H1 (cell line): ENCODE data around the gene DCTN1. TPM values are rescaled to one million over a fixed set of nuclear protein-coding genes. Genes with fewer than 3 reads are reported as not detected.

Source experiments
- CTCF ChIA-PET: fragments of 300-600 bp; sonication (Branson Sonifier 250); formaldehyde crosslinking; loops from one replicate; lab custom pipeline; 2021; ENCODE audit not compliant: partially characterized antibody; lab: Charles Lee
- POLR2A ChIA-PET: fragments of 300-600 bp; sonication (Branson Sonifier 250); formaldehyde crosslinking; loops from one replicate; lab custom pipeline; 2021; ENCODE audit warnings: inconsistent platforms; ENCODE audit not compliant: partially characterized antibody; lab: Charles Lee
- DNase-seq, 2 experiments: peaks; one replicate each; pipeline versions ENCODE4 v3.0.0 to v3.0.0-alpha.2; 2010 to 2022; ENCODE audit warnings: low spot score in 2 of 2, low read depth in 1 of 2, mixed read lengths in 1 of 2
- FAIRE-seq: peaks from 2 replicates; lab custom pipeline; 2011; peaks lifted over from hg19 to GRCh38; lab: Jason Lieb, UNC
- H2AFZ ChIP-seq: 2 replicates; pipeline ENCODE4 v1.8.1; 2012; ENCODE audit warnings: low read length, inconsistent platforms
- H2AK5ac ChIP-seq: 2 replicates; pipeline ENCODE4 v1.6.1; 2013; ENCODE audit warnings: low read depth, low read length
- H2BK120ac ChIP-seq: replicated peaks from 2 replicates; pipeline ENCODE3; 2013; ENCODE audit warnings: low read depth, low read length, inconsistent platforms
- H2BK12ac ChIP-seq: 2 replicates; pipeline ENCODE4 v1.6.1; 2013; ENCODE audit warnings: low read depth, low read length
- H2BK15ac ChIP-seq: 2 replicates; pipeline ENCODE4 v1.6.1; 2013; ENCODE audit warnings: low read length
- H2BK20ac ChIP-seq: 2 replicates; pipeline ENCODE4 v1.6.1; 2013; ENCODE audit warnings: low read length
- H2BK5ac ChIP-seq: 2 replicates; pipeline ENCODE4 v1.6.1; 2013; ENCODE audit warnings: low read depth, low read length
- H3K14ac ChIP-seq: 2 replicates; pipeline ENCODE4 v1.6.1; 2013; ENCODE audit warnings: inconsistent platforms; ENCODE audit not compliant: insufficient read length
- H3K18ac ChIP-seq: 2 replicates; pipeline ENCODE4 v1.6.1; 2013; ENCODE audit warnings: low read length; ENCODE audit errors: extremely low read depth
- H3K23ac ChIP-seq: 2 replicates; pipeline ENCODE4 v1.6.1; 2013; ENCODE audit warnings: inconsistent platforms; ENCODE audit not compliant: insufficient read length
- H3K23me2 ChIP-seq: 2 replicates; pipeline ENCODE4 v1.6.1; 2013; ENCODE audit warnings: low read depth, low read length
- H3K27ac ChIP-seq: 2 replicates; pipeline ENCODE4 v1.6.1; 2011; ENCODE audit warnings: low read depth, low read length, inconsistent platforms
- H3K27me3 ChIP-seq, 4 experiments: replicated peaks in 1 of 4; 1 replicate in 1 of 4; 2 replicates in 3 of 4; pipeline versions ENCODE4 v1.6.1 to v1.8.1; 2011 to 2013; ENCODE audit warnings: low read length in 3 of 4, mild to moderate bottlenecking in 3 of 4, inconsistent platforms in 2 of 4, mixed read lengths in 2 of 4, moderate library complexity in 1 of 4; ENCODE audit not compliant: control insufficient read depth in 3 of 4, insufficient read depth in 3 of 4; ENCODE audit errors: extremely low read depth in 1 of 4
- H3K36me3 ChIP-seq, 4 experiments: 2 replicates each; pipeline versions ENCODE4 v1.6.1 to v1.8.1; 2011 to 2013; ENCODE audit warnings: mild to moderate bottlenecking in 4 of 4, low read length in 3 of 4, moderate library complexity in 2 of 4, control low read depth in 1 of 4, inconsistent platforms in 1 of 4; ENCODE audit not compliant: insufficient read depth in 4 of 4, control insufficient read depth in 2 of 4
- H3K4ac ChIP-seq: replicated peaks from 2 replicates; pipeline ENCODE3; 2013; ENCODE audit warnings: low read length, low read depth, mixed read lengths, inconsistent platforms; ENCODE audit not compliant: insufficient read length
- H3K4me1 ChIP-seq, 4 experiments: replicated peaks in 1 of 4; 1 replicate in 1 of 4; 2 replicates in 3 of 4; pipeline versions ENCODE4 v1.6.1 to v1.8.1; 2011 to 2013; ENCODE audit warnings: low read length in 3 of 4, inconsistent platforms in 2 of 4, mixed read lengths in 1 of 4; ENCODE audit not compliant: insufficient read depth in 4 of 4, control insufficient read depth in 3 of 4
- H3K4me2 ChIP-seq, 2 experiments: 2 replicates each; pipeline versions ENCODE4 v1.6.1 to v1.8.1; 2011 to 2013; ENCODE audit warnings: low read depth in 2 of 2, low read length in 2 of 2, control low read depth in 1 of 2, inconsistent platforms in 1 of 2, mild to moderate bottlenecking in 1 of 2; ENCODE audit not compliant: insufficient read depth in 1 of 2
- H3K4me3 ChIP-seq, 4 experiments: fragments of 200-600, 300-600 bp in 1 of 4; sonication (generic), shearing (Covaris generic), sonication (Bioruptor Twin) in 1 of 4; 2 replicates each; pipeline versions ENCODE4 v1.5.1 to v1.8.1; 2011 to 2016; ENCODE audit warnings: low read length in 4 of 4, low read depth in 3 of 4, control low read depth in 2 of 4, inconsistent platforms in 2 of 4, mild to moderate bottlenecking in 2 of 4, mixed read lengths in 1 of 4, moderate library complexity in 1 of 4; ENCODE audit not compliant: insufficient read depth in 2 of 4; ENCODE audit errors: extremely low read depth in 1 of 4
- H3K56ac ChIP-seq: replicated peaks from 2 replicates; pipeline ENCODE3; 2013; ENCODE audit warnings: low read depth, mild to moderate bottlenecking, mixed read lengths, low read length, inconsistent platforms; ENCODE audit not compliant: insufficient read length
- H3K79me1 ChIP-seq: 2 replicates; pipeline ENCODE4 v1.6.1; 2013; ENCODE audit warnings: low read depth, low read length, control low read depth
- H3K79me2 ChIP-seq, 2 experiments: 2 replicates each; pipeline versions ENCODE4 v1.6.1 to v1.8.1; 2012 to 2013; ENCODE audit warnings: low read length in 2 of 2, mild to moderate bottlenecking in 2 of 2, inconsistent platforms in 1 of 2; ENCODE audit not compliant: insufficient read depth in 2 of 2, control insufficient read depth in 1 of 2
- H3K9ac ChIP-seq, 4 experiments: replicated peaks in 1 of 4; 1 replicate in 1 of 4; 2 replicates in 3 of 4; pipeline versions ENCODE4 v1.6.1 to v1.8.1; 2011 to 2013; ENCODE audit warnings: low read depth in 3 of 4, low read length in 3 of 4, control low read depth in 2 of 4, mild to moderate bottlenecking in 2 of 4, moderate library complexity in 2 of 4, inconsistent platforms in 1 of 4; ENCODE audit errors: extremely low read depth in 1 of 4
- H3K9me3 ChIP-seq, 2 experiments: 2 replicates each; pipeline versions ENCODE4 v1.6.1 to v1.8.1; 2012 to 2013; ENCODE audit warnings: mild to moderate bottlenecking in 2 of 2, moderate library complexity in 2 of 2, control low read depth in 1 of 2, inconsistent platforms in 1 of 2, low read depth in 1 of 2, low read length in 1 of 2, mixed read lengths in 1 of 2; ENCODE audit not compliant: insufficient read depth in 2 of 2
- H4K20me1 ChIP-seq, 2 experiments: replicated peaks in 1 of 2; 2 replicates each; pipeline versions ENCODE3 to v1.8.1; 2011 to 2013; ENCODE audit warnings: inconsistent platforms in 2 of 2, low read length in 2 of 2, mild to moderate bottlenecking in 1 of 2; ENCODE audit not compliant: insufficient read depth in 2 of 2, control insufficient read depth in 1 of 2
- H4K5ac ChIP-seq: 2 replicates; pipeline ENCODE4 v1.6.1; 2013; ENCODE audit warnings: low read length, low read depth, mixed read lengths, inconsistent platforms; ENCODE audit not compliant: insufficient read length
- H4K8ac ChIP-seq: 2 replicates; pipeline ENCODE4 v1.8.0; 2013; ENCODE audit warnings: mild to moderate bottlenecking, moderate library complexity, low read length, inconsistent platforms; ENCODE audit not compliant: insufficient read depth; ENCODE audit errors: extremely low read depth
- H4K91ac ChIP-seq: replicated peaks from 2 replicates; pipeline ENCODE3; 2013; ENCODE audit warnings: low read length, mixed read lengths, inconsistent platforms; ENCODE audit not compliant: insufficient read length
- BACH1 ChIP-seq: IDR thresholded peaks from 2 replicates; pipeline ENCODE4 v1.6.1; 2012; ENCODE audit warnings: low read length, improper control_type of control experiment
- CTBP2 ChIP-seq: IDR thresholded peaks from 2 replicates; pipeline ENCODE4 v1.7.0; 2011; ENCODE audit warnings: borderline replicate concordance, mild to moderate bottlenecking, moderate library complexity, mixed read lengths, low read length; ENCODE audit not compliant: insufficient read depth, insufficient read length
- GTF2F1 ChIP-seq: IDR thresholded peaks from 2 replicates; pipeline ENCODE4 v1.6.1; 2012; ENCODE audit warnings: low read depth, low read length, improper control_type of control experiment, borderline replicate concordance
- KDM5A ChIP-seq: fragments of 200-600 bp; IDR thresholded peaks from 2 replicates; pipeline ENCODE4 v1.7.1; 2012; ENCODE audit warnings: mild to moderate bottlenecking, low read length, inconsistent platforms, mixed read lengths
- RAD21 ChIP-seq, 2 experiments: IDR thresholded peaks in 1 of 2; conservative IDR thresholded peaks in 1 of 2; 2 replicates each; pipeline ENCODE4 v1.6.1; 2011; ENCODE audit warnings: low read depth in 2 of 2, low read length in 2 of 2, improper control_type of control experiment in 1 of 2, inconsistent platforms in 1 of 2, mild to moderate bottlenecking in 1 of 2, moderate library complexity in 1 of 2
- RXRA ChIP-seq: IDR thresholded peaks from 2 replicates; pipeline ENCODE4 v1.6.1; 2011; ENCODE audit warnings: low read depth, mild to moderate bottlenecking, low read length, moderate library complexity; ENCODE audit not compliant: insufficient read depth
- TBP ChIP-seq: IDR thresholded peaks from 2 replicates; pipeline ENCODE4 v1.6.1; 2011; ENCODE audit warnings: low read depth, low read length, improper control_type of control experiment
- WGBS, 2 experiments: shearing (Covaris generic) in 1 of 2; methylation state at CpG; one replicate each; pipeline versions ENCODE4 v1.1.6 to v1.1.7; 2013 to 2015; ENCODE audit warnings: low lambda C conversion rate in 2 of 2, mixed read lengths in 2 of 2, inconsistent platforms in 1 of 2, low coverage in 1 of 2, missing lambda C conversion rate in 1 of 2; ENCODE audit not compliant: insufficient replicate concordance in 2 of 2, insufficient coverage in 1 of 2, insufficient read length in 1 of 2; ENCODE audit errors: extremely low coverage in 1 of 2, missing lambda C conversion rate in 1 of 2; 5-methylcytosine and 5-hydroxymethylcytosine counted together
- polyA plus RNA-seq, 7 experiments: library from polyadenylated mRNA; depleted of rRNA in 3 of 7; stranded (reverse) in 5 of 7; unstranded in 2 of 7; fragments of >200 nt in 5 of 7; fragments of 200-250 nt in 2 of 7; gene quantifications; 1 replicate in 5 of 7; 2 replicates in 1 of 7; 4 replicates in 1 of 7; pipeline versions ENCODE4 v1.2.1 to v1.2.3, GENCODE V29; 2011 to 2013; ENCODE audit warnings: missing spikeins in 2 of 7, mixed read lengths in 2 of 7
- total RNA-seq: library from RNA; stranded (reverse); fragmentation: NEBNext Ultra II Directional; extraction: Animal tissue kit (Norgen Biotek cat#: 25700); gene quantifications from 2 replicates; pipeline ENCODE4 v1.2.1, GENCODE V29; 2021
- TF ChIP-seq, protein P1 (sequence below), 3 experiments: IDR thresholded peaks; 1 replicate in 2 of 3; 2 replicates in 1 of 3; pipeline versions ENCODE4 v1.5.1 to v1.6.1; 2011; ENCODE audit warnings: low read length in 3 of 3, mild to moderate bottlenecking in 3 of 3, inconsistent platforms in 2 of 3, low read depth in 1 of 3, moderate library complexity in 1 of 3; ENCODE audit not compliant: insufficient read depth in 1 of 3; ENCODE audit errors: control extremely low read depth in 1 of 3
- TF ChIP-seq, protein P2 (sequence below): IDR thresholded peaks from 2 replicates; pipeline ENCODE4 v1.6.1; 2011; ENCODE audit warnings: low read depth, mild to moderate bottlenecking, low read length; ENCODE audit not compliant: insufficient read depth

Gene DCTN1
- total and polyA plus RNA-seq, 2 of the 8 experiments (the other 6 are each of a cell fraction or from before 2014, with no cell fraction given) = 105 to 162 TPM

- Histone ChIP-seq H3K4me3 (no peak overlapping the region), H3K18ac (no peak overlapping the region), H4K20me1 (peaks cover 0 to 3% of the 10 kb centered on the region in 2 experiments), H3K4me1 (peaks cover 0 to under 1% (median 0%) of the 10 kb centered on the region in 4 experiments; a peak in 2 of 7 replicates), H2AK5ac (no peak overlapping the region), H3K9me3 (no peaks in the 10 kb centered on the region), H3K4ac (no peak overlapping the region), H3K27me3 (no peaks in the 10 kb centered on the region), H3K23ac (no peak overlapping the region), H4K8ac (no peak overlapping the region), H2BK12ac (no peak overlapping the region), H2BK20ac (no peak overlapping the region), H3K9ac (no peak overlapping the region), H4K5ac (no peak overlapping the region), H3K79me1 (no peaks in the 10 kb centered on the region), H2BK15ac (no peak overlapping the region), H3K36me3 (no peaks in the 10 kb centered on the region; a peak in 2 of 8 replicates), H3K14ac (no peak overlapping the region), H4K91ac (no peak overlapping the region), H3K27ac (no peak overlapping the region), H2BK120ac (no peak overlapping the region), H2BK5ac (no peak overlapping the region), H3K56ac (no peak overlapping the region), H3K4me2 (no peak overlapping the region), H3K79me2 (no peaks in the 10 kb centered on the region), H2AFZ (no peak overlapping the region), H3K23me2 (peaks cover 20% of the 10 kb centered on the region; the same call in 1 of the 2 replicates)
- DNase-seq (peak in 1 of 2 experiments; percentile 49), FAIRE-seq (no peak)
- 32% methylated on average over 3 of the region's 3 CpGs; no CpG with 5 or more reads in 1 of the 2 experiments for WGBS, 2 experiments
- no peak for TF ChIP-seq TBP
- no peak for TF ChIP-seq GTF2F1
- no peak for TF ChIP-seq RXRA
- TF ChIP-seq, protein P1, sequence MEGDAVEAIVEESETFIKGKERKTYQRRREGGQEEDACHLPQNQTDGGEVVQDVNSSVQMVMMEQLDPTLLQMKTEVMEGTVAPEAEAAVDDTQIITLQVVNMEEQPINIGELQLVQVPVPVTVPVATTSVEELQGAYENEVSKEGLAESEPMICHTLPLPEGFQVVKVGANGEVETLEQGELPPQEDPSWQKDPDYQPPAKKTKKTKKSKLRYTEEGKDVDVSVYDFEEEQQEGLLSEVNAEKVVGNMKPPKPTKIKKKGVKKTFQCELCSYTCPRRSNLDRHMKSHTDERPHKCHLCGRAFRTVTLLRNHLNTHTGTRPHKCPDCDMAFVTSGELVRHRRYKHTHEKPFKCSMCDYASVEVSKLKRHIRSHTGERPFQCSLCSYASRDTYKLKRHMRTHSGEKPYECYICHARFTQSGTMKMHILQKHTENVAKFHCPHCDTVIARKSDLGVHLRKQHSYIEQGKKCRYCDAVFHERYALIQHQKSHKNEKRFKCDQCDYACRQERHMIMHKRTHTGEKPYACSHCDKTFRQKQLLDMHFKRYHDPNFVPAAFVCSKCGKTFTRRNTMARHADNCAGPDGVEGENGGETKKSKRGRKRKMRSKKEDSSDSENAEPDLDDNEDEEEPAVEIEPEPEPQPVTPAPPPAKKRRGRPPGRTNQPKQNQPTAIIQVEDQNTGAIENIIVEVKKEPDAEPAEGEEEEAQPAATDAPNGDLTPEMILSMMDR (IDR thresholded peaks at IDR 0.05; ENCODE audit: control extremely low read depth in 1 of 3, insufficient read depth in 1 of 3, low read depth in 1 of 3, low read length in 3 of 3) = peak; percentile 49 to 79 (median 61)
- TF ChIP-seq, protein P2, sequence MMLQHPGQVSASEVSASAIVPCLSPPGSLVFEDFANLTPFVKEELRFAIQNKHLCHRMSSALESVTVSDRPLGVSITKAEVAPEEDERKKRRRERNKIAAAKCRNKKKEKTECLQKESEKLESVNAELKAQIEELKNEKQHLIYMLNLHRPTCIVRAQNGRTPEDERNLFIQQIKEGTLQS = no peak
- TF ChIP-seq RAD21 (IDR thresholded peaks at IDR 0.05 in 1 of 2, conservative IDR thresholded peaks at IDR 0.05 in 1 of 2; ENCODE audit: low read depth in 2 of 2, low read length in 2 of 2) = peak; percentile 74 to 76
- no peak for TF ChIP-seq CTBP2
- no peak for TF ChIP-seq KDM5A
- no peak for TF ChIP-seq BACH1
- CTCF ChIA-PET = interaction anchor here (0.6 to 6.9 kb wide), 23 partner anchors 10 to 145 kb away, joined by 3 to 98 read pairs (median 5); partner anchors contain the start of gene SLC4A5
- POLR2A ChIA-PET = no interaction called here
Observed at GRCh38 chr2:74333175-74333574, 46.9 kb downstream of the DCTN1 start.
